ENCODE measurements around the gene DCAF11.

DCAF11 gene

GRCh38 chr14:24114532-24115421 is at the start of gene DCAF11, which contains the start of gene NRL:
TSS of gene DCAF11 (plus strand) at chr14:24114777. CDS start at chr14:24115595, 818 bp downstream.
TSS of gene NRL (minus strand) at chr14:24114949. CDS start at chr14:24082848, 32,101 bp downstream.
- peak; percentile 94 for DNase-seq (ENCODE audit: low read depth)

- no peak for DNase-seq (ENCODE audit: low read depth)
Measured at GRCh38 chr14:24064856-24065255, 49.7 kb upstream of the DCAF11 start.

- DNase-seq (ENCODE audit: low read depth), result no peak
Measured at GRCh38 chr14:24065408-24065807, 49.2 kb upstream of the DCAF11 start.

- no peak for DNase-seq (ENCODE audit: low read depth)
Measured at GRCh38 chr14:24066496-24067132, 48.0 kb upstream of the DCAF11 start.

GRCh38 chr14:24067133-24068082 is 47.2 kb upstream of the DCAF11 start:
- no peak for DNase-seq (ENCODE audit: low read depth)

- no peak for DNase-seq (ENCODE audit: low read depth)
Measured at GRCh38 chr14:24068711-24069410, 45.7 kb upstream of the DCAF11 start.

- DNase-seq (ENCODE audit: low read depth), result no peak
Measured at GRCh38 chr14:24069411-24069735, 45.2 kb upstream of the DCAF11 start.

- DNase-seq (ENCODE audit: low read depth), result no peak
Measured at GRCh38 chr14:24070285-24071143, 44.1 kb upstream of the DCAF11 start.

GRCh38 chr14:24071144-24071697 is 43.4 kb upstream of the DCAF11 start, which contains the start of gene CPNE6:
TSS of gene CPNE6 (plus strand) at chr14:24071562. CDS start at chr14:24072937, 1,375 bp downstream.
- DNase-seq (ENCODE audit: low read depth), result no peak

GRCh38 chr14:24071836-24072430 is 42.6 kb upstream of the DCAF11 start:
- DNase-seq (ENCODE audit: low read depth), result no peak

- DNase-seq (ENCODE audit: low read depth), result no peak
Measured at GRCh38 chr14:24072436-24072835, 42.1 kb upstream of the DCAF11 start.

- DNase-seq (ENCODE audit: low read depth), result no peak
Measured at GRCh38 chr14:24072881-24073877, 41.4 kb upstream of the DCAF11 start.

- no peak for DNase-seq (ENCODE audit: low read depth)
Measured at GRCh38 chr14:24074625-24075484, 39.7 kb upstream of the DCAF11 start.

- no peak for DNase-seq (ENCODE audit: low read depth)
Measured at GRCh38 chr14:24075485-24076301, 38.9 kb upstream of the DCAF11 start.

- DNase-seq (ENCODE audit: low read depth), result no peak
Measured at GRCh38 chr14:24076302-24076601, 38.3 kb upstream of the DCAF11 start.

- no peak for DNase-seq (ENCODE audit: low read depth)
Measured at GRCh38 chr14:24077086-24077485, 37.5 kb upstream of the DCAF11 start.

- no peak for DNase-seq (ENCODE audit: low read depth)
Measured at GRCh38 chr14:24078146-24078545, 36.4 kb upstream of the DCAF11 start.

Measured in stimulated activated CD8-positive, alpha-beta memory T cell treated with anti-CD3 and anti-CD28 coated beads, Interleukin-15, amount 100 ng/mL, for 1 hour (primary cell).